Activated gamma-delta T cell (primary cell): Measurements from ENCODE around the gene INTS15.
"Not testable (repeated sequence)": the region's sequence is repeated elsewhere in the genome, so short reads cannot be mapped to it uniquely, and the experiment has no call there.

ENCODE experiments used
- DNase-seq: peaks from one replicate; lab custom pipeline; 2025; lab: John Stamatoyannopoulos, UW
- total RNA-seq, 2 donors: gene quantifications; one replicate each; lab custom pipeline; 2026; lab: John Stamatoyannopoulos, UW

INTS15 gene
- 40.8 to 41.4 reads per million in 2 donors for total RNA-seq

DNA sequence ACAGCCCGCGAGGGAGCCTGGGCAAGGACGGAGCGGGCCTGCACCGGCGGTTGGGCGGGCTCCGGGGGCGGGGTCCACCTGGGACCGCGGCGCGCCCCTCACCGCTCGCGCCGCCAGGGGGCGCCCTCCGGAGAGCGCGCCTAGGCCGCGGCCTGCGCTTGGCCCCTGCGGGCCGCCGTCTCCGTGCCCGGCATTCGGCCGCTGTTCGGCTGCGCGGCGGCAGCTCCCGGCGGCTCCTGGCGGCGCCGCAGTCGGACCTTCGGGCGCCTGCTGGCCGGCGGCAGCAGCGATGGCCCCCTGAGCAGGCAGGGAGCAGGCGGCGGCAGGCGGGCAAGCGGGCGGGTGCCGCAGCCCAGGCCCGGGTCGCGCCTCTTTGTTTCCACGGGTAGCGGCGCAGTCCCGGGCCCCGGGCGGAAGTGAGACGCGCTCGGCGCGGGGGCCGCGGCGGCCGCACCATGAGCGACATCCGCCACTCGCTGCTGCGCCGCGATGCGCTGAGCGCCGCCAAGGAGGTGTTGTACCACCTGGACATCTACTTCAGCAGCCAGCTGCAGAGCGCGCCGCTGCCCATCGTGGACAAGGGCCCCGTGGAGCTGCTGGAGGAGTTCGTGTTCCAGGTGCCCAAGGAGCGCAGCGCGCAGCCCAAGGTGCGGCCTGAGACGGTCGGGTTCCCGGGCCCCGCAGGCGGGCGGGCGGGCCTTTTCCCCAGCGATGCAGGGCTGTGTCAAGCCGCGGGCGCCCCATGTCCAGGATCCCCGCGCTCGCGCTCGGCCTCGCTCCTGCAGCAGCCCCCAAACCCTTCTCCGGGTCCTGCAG is at the start of gene INTS15:
INTS15 (plus strand) TSS at position 193 of the 816 bp plus-strand sequence; CDS start at position 456, 263 bp downstream.
- peak; percentile 74 for DNase-seq

DNA sequence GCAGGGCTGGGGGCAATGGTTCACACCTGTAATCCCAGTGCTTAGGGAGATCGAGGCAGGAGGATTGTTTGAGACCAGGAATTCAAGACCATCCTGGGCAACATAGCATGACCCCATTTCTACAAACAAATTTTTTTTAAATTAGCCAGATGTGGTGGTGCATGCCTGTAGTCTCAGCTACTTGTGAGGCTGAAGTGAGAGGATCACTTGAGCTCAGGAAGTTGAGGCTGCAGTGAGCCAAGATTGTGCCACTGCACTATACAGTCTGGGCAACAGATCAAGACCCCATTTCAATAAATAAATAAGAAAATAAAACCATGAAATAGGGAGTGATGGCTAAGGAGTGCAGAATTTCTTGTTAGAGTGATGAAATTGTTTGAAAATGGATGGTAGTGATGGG is 47.5 kb upstream of the INTS15 start:
- DNase-seq = no peak

DNA sequence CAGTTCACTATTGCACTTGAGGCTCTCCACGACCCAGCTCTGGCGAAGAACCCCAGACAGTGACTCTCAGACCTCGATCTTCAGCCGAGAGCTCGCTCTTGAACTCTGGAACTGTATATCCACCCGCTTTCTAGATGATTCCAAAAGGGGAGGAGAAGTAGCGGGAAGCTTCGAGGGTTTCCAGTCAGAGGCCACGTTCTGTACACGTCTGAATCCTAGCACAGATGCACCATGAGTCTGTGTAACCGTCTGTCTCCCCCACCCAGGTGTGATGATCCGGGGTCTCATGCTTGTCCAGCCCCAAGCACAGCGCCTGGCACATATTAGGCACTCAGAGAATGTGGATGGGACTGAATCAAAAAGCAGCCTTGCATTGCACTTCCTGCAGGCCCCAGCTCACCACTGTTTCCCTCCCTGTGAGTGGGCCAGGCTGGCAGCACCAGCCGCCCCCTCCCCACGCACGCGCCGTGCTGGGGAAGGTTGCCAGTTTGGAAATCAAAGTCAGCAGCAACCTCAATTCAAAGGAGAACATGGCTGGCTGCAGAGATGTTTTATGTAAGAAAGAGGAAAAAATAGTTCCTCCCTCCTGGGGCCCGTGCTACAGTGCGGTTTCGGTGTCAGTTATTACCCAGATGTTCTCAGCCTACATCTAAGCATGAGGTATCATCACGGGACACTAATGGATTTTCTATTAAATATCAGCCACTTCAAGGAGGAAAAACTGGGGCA is 44.3 kb upstream of the INTS15 start:
- DNase-seq = no peak

DNA sequence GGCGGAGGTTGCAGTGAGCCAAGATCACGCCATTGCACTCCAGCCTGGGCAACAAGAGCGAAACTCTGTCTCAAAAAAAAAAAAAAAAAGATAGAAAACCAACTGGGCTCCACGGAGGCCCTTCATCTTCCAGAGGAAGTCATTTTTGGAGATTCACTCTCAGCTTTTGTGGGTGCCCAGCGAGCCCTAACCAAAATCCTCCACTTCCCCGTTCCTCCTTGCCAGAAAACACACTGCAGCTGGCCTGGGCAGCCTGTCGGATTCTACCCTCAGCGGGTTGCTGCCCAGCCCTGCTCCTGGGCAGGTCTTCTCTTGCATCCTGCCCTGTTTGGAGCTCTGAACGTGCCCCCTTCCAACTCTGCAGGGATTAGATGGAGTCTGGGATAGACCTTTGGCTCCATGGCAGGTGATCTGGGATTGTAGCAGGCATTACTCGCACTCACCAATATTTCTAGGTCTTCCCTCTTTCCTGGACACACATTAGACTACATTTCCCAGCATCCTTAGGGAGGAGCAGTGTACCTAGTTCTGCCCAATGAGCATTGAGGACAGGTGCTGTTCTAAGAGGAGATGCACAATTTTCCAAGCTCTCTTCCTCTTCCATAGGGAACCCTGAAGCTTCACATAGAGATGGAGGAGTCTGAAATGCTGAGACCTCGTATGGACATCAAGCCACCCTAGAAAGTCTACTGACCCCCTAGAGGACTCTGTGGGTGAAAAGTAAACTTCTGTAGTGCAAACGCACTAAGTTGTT is 43.1 kb upstream of the INTS15 start:
- no peak for DNase-seq

DNA sequence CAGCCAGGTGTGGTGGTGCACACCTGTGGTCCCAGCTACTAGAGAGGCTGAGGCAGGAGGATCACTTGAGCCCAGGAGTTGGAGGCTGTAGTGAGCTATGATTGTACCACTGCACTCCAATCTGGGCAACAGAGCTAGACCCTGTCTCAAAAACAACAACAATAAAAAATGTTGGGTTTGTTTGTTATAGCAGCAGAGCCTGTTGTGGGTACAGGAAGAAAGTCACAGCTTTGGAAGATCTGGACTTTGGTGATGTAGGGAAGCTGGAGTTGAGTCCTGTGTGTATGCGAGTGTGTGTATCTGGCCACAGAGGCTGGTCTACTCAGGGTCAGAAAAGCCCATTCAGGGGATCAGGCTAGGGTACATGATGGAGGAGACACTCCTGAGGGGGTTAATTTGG is 42.4 kb upstream of the INTS15 start:
- no peak for DNase-seq

DNA sequence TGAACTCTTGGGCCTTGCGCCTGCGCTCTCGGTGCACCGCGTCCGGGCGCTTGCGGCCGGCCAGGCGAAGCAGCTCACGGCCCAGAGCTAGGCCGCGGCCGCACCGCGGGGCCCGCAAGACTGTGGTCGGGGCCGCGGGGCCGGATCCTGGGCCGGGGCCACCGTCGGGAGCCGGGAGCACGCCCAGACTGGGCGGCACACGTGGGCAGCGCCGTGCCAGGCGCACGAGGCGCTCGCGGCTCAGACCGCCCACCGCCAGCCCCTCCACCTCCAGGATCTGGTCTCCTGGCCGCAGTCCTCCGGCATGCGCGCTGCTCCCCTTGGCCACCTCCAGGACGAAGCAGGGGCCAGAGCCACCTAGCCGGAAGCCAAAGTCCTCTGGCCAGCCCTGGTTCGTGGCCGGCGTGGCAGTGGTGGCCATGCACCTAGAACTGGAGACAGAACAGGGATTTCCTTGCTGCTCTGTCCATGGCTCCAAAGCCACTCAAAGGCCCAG is 38.8 kb upstream of the INTS15 start, which contains the start of gene GRID2IP:
GRID2IP (minus strand) TSS at position 446 of the 496 bp plus-strand sequence; CDS start at position 421, 25 bp downstream.
- no peak for DNase-seq

DNA sequence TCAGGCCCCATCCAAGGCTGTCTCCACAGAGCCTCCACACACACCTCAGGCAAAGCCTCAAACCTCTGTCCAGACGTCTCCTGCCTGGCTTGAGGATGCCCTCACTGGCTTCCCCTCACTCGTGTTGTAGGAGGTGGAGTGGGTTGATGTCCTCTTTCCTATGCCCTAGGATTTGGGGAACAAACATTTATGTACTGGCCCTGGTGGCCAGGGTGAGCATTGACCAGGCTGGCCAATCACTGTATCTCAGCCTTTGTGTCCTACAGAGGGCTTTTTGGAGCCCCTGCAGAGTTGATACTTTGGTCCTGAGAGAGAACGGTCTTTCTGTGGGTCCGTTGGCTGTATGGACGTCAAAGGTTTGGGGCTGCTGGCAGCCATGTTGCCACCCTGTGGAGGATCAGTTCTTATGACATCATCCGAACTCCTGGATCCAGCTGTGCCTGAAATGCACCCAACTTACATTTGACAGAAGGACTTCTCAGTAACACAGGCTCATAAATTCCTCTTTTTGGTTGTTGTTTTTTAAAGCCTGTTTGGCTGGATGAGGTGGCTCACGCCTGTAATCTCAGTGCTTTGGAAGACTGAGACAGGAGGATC is 36.3 kb upstream of the INTS15 start:
- no peak for DNase-seq

DNA sequence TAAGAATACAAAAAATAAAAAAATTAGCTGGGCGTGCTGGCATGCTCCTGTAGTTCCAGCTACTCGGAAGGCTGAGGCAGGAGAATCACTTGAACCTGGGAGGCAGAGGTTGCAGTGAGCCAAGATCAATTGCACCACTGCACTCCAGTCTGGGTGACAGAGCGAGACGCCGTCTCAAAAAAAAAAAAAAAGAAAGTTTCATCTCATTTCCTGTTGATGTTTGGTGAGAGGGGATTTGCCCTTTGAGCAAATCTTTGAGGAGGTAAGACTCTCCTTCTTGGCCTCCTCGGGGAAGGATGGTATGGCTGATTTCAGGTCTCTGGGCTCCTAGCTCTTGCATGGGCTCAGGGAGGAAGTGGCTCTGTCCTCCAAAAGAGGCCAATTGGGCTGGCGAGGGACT is 35.0 kb upstream of the INTS15 start:
- no peak for DNase-seq

DNA sequence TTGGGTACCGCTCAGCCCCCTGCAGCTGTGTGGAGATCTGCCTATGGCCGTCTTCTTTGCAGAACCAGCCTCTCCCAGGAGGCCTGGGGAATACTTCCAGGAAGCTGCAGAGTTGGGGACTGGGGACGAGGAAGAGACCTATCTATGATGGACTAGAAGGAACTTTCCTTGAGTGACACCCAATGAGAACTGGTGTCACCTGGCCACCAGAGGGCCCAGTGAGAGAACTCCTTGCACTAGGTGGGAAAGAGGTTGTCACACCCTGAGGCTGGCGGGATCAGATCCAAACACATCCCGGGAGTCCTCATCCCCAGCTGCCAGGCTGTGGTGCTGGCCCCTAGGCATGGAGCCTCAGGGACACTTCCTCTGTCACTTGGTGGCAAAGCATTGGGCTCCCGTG is 33.6 kb upstream of the INTS15 start:
- DNase-seq = no peak

DNA sequence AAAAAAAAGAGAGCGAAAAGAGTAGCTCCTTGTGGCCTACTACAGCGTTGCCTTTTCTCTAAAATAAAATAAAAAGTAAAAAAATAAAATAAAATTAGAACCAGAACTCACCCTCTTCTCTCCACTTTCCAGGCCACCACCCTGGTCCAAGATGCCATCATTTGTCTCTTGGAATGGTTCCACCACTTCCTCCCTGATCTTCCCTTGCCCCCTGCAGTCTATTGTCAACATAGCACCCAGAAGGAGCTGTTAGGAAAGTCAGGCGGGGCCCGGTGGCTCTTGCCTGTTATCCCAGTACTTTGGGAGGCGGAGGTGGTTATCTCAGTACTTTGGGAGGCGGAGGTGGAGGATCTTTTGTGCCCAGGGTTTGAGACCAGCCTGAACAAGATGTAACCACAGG is 31.0 kb upstream of the INTS15 start:
- no peak for DNase-seq

DNA sequence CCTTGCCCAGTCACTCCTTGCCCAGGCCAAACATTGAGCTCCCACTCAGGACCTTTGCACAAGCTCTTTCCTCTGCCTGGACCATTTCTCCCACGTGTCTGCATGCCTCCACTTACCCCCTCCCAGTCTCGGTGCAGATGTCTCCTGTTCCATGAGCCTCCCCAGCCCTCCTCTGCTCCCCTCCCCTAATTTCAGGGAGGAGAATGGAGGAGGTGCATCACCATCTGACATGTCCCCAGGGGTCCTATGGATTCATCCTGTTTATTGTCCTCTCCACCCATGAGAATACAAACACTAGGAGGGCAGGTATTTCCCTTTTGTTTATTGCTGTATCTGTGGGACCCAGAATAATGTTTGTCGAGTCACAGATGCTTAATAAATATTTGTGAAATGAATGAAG is 29.9 kb upstream of the INTS15 start:
- DNase-seq = no peak

DNA sequence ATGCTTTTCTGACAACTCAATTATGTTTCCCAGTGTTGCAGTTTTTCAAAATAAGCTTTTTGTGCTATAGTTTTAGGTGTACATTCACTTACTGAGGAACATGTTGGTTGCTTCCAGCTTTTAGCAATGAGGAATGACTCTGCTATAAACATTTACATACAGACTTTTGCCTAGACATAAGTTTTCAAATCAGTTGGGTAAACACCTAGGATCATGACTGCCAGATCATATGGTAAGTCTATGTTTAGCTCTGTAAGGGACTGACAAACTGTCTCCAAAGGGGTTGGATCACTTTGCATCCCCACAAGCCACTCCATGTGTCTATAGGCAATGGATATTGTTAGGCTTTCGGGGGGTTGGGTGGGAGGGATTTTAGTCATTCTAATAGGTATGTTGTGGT is 27.7 kb upstream of the INTS15 start:
- no peak for DNase-seq

DNA sequence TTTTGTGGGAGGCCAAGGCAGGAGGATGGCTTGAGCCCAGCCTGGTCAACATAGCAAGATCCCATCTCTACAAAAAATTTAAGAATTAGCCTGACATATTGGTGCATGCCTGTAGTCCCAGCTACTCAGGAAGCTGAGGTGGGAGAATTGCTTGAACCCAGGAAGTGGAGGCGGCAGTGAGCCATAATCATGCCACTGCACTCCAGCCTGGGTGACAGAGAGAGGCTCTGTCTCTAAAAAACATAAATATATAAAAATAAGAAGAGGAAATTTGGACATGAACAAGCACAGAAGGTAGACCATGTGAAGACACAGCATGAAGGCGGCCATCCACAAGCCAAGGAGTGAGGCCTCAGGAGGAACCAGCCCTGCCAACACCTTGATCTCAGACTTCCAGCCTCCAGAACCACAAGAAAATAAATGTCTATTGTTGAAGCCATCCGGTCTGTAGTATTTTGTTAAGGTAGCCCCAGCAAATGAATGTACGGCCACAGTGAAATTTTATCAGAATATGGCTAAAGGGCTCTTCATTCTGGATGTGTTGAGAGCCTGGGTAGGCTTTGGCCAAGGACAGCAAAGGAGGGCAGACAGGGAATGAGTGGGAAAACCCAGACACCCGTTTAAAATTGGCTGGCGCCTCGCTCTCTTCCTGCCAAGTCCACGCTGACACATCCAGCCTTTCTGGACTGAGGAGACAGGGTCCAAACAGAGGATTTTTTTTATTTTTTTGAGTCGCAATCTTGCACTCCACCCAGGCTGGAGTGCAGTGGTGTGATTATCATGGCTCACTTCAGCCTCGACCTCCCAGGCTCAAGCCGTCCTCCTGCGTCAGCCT is 25.7 kb upstream of the INTS15 start:
- DNase-seq = no peak

DNA sequence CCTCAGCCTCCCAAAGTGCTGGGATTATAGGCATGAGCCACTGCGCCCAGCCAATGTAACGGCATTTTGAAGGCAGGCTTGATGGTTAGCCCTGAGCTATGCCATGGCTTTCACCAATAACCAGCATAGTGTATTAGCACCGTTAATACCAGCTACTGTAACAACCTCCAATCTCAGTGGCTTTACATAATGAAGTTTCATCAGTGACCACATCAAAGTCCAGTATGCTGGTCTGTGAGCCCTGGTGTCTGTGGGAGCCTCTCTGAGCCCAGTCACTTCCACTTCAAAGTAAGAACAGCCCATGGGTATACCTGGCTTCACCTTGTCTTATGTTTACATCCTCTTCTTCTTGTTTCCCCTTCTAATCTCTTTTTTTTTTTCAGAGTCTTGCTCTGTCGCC is 24.2 kb upstream of the INTS15 start:
- no peak for DNase-seq

DNA sequence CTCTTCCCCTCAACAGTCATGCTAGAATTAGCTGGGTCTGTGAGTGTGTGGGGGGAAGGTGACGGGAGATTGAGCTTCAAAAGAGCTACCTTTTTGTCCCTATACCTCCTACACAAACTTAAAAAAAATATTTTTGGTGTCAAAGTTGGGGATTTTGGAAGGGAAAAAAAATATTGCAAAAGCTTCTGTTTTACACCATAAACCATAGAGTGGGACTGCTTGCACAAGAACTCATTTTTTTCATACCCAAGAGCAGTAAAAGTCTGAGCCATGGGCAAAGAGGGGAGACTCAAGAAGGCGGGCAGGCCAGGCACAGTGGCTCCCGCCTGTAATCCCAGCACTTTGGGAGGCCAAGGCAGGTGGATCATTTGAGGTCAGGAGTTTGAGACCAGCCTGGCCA is 21.9 kb upstream of the INTS15 start:
- DNase-seq = no peak

DNA sequence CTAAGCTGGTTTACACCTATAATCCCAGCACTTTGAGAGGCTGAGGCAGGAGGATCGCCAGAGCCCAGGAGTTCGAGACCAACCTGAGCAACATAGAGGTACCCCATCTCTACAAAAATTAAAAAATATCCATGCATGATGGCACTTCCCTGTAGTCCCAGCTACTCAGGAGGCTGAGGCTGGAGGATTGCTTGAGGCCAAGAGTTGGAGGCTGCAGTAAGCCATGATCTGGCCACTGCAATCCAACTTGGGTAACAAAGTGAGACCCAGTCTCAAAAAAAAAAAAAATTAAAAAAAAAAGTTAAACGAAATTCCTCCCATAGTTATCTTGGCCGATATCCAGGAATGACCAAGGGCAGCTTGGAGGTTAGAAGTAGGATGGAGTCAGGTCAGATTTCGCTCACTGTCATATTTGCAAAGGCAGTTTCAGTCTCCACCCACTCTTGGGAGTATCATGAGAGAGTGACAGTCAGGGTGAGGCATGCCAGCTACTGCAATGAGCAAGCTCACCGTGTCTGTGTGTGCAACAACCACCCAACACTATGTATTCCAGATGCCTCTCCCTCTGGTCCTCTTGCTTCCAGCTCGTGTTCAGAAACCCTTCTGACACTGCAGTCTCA is 18.6 kb upstream of the INTS15 start:
- no peak for DNase-seq

DNA sequence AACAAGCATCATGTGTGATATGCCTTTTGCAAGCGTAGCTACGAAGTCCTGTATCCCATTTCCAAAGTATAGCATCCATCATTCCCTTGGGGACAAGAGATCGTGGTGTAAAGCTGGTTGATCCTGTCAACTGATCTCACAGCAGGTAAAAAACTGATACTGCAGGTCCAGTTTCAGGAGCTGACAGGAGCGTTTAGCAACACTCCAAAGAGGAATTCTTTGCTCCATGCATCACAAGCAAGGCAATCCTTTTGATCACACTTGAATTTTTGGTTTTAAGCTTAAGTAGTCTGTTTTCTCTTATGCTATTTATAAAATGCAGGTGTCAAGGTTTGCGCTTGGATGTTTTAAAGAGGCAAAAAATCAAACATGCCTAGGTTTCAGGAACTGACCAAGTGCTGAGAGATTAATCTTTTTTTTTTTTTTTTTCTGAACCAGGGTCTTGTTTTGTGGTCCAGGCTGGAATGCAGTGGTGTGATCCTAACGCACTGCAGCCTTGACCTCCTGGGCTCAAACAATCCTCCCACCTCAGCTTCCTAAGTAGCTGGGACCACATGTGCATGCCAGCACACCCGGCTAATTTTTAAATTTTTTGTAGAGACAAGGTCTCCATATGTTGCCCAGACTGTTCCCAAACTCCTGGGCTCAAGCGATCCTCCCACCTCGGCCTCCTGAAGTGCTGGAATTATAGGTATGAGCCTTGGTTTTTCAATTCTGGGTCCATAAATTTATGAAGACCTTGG is 14.4 kb upstream of the INTS15 start:
- DNase-seq = no peak

DNA sequence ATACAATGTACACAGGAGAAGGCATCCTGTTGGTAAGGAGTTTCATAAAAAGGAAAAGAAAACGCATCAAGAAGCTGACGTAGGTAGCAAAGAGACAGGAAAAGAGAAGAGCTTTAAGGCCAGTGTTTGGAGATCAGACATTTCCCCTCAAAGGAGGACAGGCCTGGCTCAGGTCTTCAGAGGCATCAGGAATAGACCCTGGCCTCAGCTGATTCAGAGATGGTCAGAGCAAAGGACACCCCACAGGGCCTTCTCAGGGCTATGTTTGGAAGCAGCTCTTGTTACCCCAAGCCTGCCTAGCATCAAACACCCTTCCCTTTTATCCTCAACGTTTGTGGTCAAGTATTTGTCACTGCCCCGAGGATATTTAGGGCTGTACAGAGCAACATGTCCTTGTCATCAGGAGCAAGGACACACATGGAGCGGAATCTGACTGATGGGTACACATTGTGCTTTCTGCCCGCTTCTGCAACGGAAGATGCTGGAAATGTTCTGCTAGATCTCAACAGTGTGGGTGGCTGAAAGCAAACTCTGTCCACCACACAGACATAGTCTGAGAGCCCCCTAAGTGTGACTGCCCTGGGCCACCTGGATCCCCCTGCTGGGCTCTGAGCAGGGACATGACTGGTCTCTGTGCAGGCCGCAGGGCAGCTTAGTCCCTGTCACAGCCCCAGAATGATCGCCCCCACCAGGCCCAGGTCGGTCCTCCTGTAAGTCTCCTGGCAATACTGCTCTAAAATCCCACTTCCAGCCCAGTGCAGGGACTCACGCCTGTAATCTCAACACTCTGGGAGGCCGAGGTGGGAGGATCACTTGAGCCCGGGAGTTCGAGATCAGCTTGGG is 13.6 kb upstream of the INTS15 start:
- DNase-seq = no peak

DNA sequence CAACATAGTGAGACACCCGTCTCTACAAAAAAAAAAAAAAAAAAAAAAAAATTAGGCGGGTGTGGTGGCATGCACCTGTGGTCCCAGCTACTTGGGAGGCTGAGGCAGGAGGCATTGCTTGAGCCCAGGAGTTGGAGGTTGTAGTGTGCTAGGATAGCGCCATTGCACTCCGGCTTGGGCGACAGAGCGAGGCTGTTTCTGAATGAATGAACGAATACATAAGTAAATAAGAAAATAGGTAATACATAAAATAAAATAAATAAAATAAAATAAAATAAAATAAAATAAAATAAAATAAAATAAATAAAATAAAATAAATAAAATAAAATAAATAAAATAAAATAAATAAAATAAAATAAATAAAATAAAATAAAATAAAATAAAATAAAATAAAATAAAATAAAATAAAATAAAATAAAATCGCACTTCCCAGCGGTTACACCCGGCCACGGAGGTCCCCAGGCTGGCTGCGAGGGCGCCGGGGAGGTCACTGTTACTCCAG is 12.9 kb upstream of the INTS15 start:
- not testable (repeated sequence) for DNase-seq
